ENCODE measurements around the gene PUS3.
"Not testable (repeated sequence)": the region's sequence is repeated elsewhere in the genome, so short reads cannot be mapped to it uniquely, and the experiment has no call there.

- not testable (repeated sequence) for TF ChIP-seq CTCF, POLR2A (IDR thresholded peaks at IDR 0.05)
These were observed 40.2 kb downstream of the PUS3 start for GRCh38 chr11:125862786-125863185.

Measured in thyroid gland (tissue), 4 donors.